CD14-positive monocyte (primary cell): Measurements from ENCODE around the gene MAP2K7. TPM values are rescaled to one million over a fixed set of nuclear protein-coding genes. Genes with fewer than 3 reads are reported as not detected.

Experiments
- DNase-seq, 3 donors: peaks; one replicate each; pipeline ENCODE4 v3.0.0-alpha.2; 2011 to 2022
- H2AFZ ChIP-seq: 2 replicates; pipeline ENCODE4 v1.6.0; 2012; ENCODE audit warnings: mild to moderate bottlenecking, low read depth, low read length, inconsistent platforms; ENCODE audit not compliant: insufficient read depth, poor library complexity, severe bottlenecking
- H3K27ac ChIP-seq, 2 donors: 1 replicate in 1 of 2; 2 replicates in 1 of 2; pipeline ENCODE4 v1.5.1; 2012 to 2013; ENCODE audit warnings: low read length in 2 of 2, control low read depth in 1 of 2, inconsistent platforms in 1 of 2, low read depth in 1 of 2, mild to moderate bottlenecking in 1 of 2
- H3K27me3 ChIP-seq, 2 donors: one replicate each; pipeline versions ENCODE4 v1.6.0 to v1.6.1; 2011 to 2013; ENCODE audit warnings: low read length in 2 of 2; ENCODE audit not compliant: control insufficient read depth in 2 of 2, insufficient read depth in 2 of 2
- H3K36me3 ChIP-seq, 2 donors: replicated peaks in 1 of 2; 1 replicate in 1 of 2; 2 replicates in 1 of 2; pipeline versions ENCODE4 v1.5.1 to v1.6.1; 2012 to 2013; ENCODE audit warnings: low read length in 2 of 2, control low read depth in 1 of 2, inconsistent platforms in 1 of 2, mild to moderate bottlenecking in 1 of 2; ENCODE audit not compliant: insufficient read depth in 2 of 2, control insufficient read depth in 1 of 2
- H3K4me1 ChIP-seq, 2 donors: 1 replicate in 1 of 2; 2 replicates in 1 of 2; pipeline versions ENCODE4 v1.5.1 to v1.6.1; 2012 to 2013; ENCODE audit warnings: low read length in 2 of 2, control low read depth in 1 of 2, inconsistent platforms in 1 of 2, mild to moderate bottlenecking in 1 of 2, moderate library complexity in 1 of 2; ENCODE audit not compliant: insufficient read depth in 2 of 2, control insufficient read depth in 1 of 2
- H3K4me2 ChIP-seq: replicated peaks from 2 replicates; pipeline ENCODE3; 2012; ENCODE audit warnings: low read length, moderate library complexity, mild to moderate bottlenecking; ENCODE audit not compliant: poor library complexity, severe bottlenecking; ENCODE audit errors: extremely low read depth
- H3K4me3 ChIP-seq, 3 experiments: fragments of 200-600 bp in 1 of 3; sonication (generic) in 1 of 3; replicated peaks in 1 of 3; 1 replicate in 2 of 3; 2 replicates in 1 of 3; pipeline ENCODE4 v1.5.1; 2011 to 2013; ENCODE audit warnings: low read length in 3 of 3, mild to moderate bottlenecking in 3 of 3, control low read depth in 2 of 3, low read depth in 2 of 3, inconsistent platforms in 1 of 3, moderate library complexity in 1 of 3
- H3K79me2 ChIP-seq: 2 replicates; pipeline ENCODE4 v1.6.0; 2012; ENCODE audit warnings: mild to moderate bottlenecking, control low read depth, inconsistent platforms, low read length, moderate library complexity; ENCODE audit not compliant: insufficient read depth
- H3K9ac ChIP-seq: 2 replicates; pipeline ENCODE4 v1.6.0; 2017; ENCODE audit warnings: low read length, mild to moderate bottlenecking; ENCODE audit not compliant: insufficient read depth, poor library complexity, severe bottlenecking
- H3K9me3 ChIP-seq, 2 donors: replicated peaks in 1 of 2; 1 replicate in 1 of 2; 2 replicates in 1 of 2; pipeline versions ENCODE4 v1.5.1 to v1.6.1; 2012 to 2013; ENCODE audit warnings: low read length in 2 of 2, control low read depth in 1 of 2; ENCODE audit not compliant: control insufficient read depth in 1 of 2, insufficient read depth in 1 of 2
- H4K20me1 ChIP-seq: 2 replicates; pipeline ENCODE4 v1.6.0; 2012; ENCODE audit warnings: mild to moderate bottlenecking, low read length, control low read depth, moderate library complexity; ENCODE audit not compliant: insufficient read depth
- H3K27ac Mint-ChIP-seq, 7 donors: one replicate each; pipeline ENCODE4 v1.8.0; 2020; ENCODE audit warnings: mild to moderate bottlenecking in 7 of 7, mixed read lengths in 7 of 7, moderate library complexity in 6 of 7, inconsistent platforms in 2 of 7
- H3K27me3 Mint-ChIP-seq, 3 donors: one replicate each; pipeline ENCODE4 v1.8.0; 2021 to 2022; ENCODE audit warnings: low read depth in 3 of 3, mild to moderate bottlenecking in 3 of 3, mixed read lengths in 3 of 3, moderate library complexity in 3 of 3, inconsistent platforms in 1 of 3
- H3K36me3 Mint-ChIP-seq, 2 donors: one replicate each; pipeline ENCODE4 v1.8.0; 2020; ENCODE audit warnings: mixed read lengths in 2 of 2, inconsistent platforms in 1 of 2, mild to moderate bottlenecking in 1 of 2
- H3K4me1 Mint-ChIP-seq: one replicate; pipeline ENCODE4 v1.8.0; 2020; ENCODE audit warnings: mild to moderate bottlenecking, mixed read lengths
- H3K4me3 Mint-ChIP-seq, 2 donors: one replicate each; pipeline ENCODE4 v1.8.0; 2020; ENCODE audit warnings: mild to moderate bottlenecking in 2 of 2, mixed read lengths in 2 of 2, moderate library complexity in 1 of 2
- H3K9me3 Mint-ChIP-seq, 7 donors: one replicate each; pipeline ENCODE4 v1.8.0; 2020 to 2022; ENCODE audit warnings: mixed read lengths in 7 of 7, mild to moderate bottlenecking in 6 of 7, moderate library complexity in 6 of 7, inconsistent platforms in 2 of 7
- CTCF ChIP-seq: fragments of 200-600 bp; IDR thresholded peaks from one replicate; pipeline ENCODE4 v1.8.0; 2022; ENCODE audit warnings: antibody characterized with exemption, mild to moderate bottlenecking
- WGBS: methylation state at CpG from one replicate; pipeline ENCODE4 v1.1.5; 2013; ENCODE audit warnings: missing lambda C conversion rate; ENCODE audit not compliant: insufficient coverage; 5-methylcytosine and 5-hydroxymethylcytosine counted together
- intact Hi-C, 2 donors: fragments of 100-400 bp; cut with micrococcal nuclease; formaldehyde crosslinking; loops; one replicate each; pipeline versions ENCODE4 v1.15.0 to v1.15.1; 2023
- polyA plus RNA-seq, 3 donors: library from polyadenylated mRNA; depleted of rRNA in 1 of 3; unstranded in 2 of 3; stranded (reverse) in 1 of 3; fragments of 300-500 nt in 2 of 3; fragments of >200 nt in 1 of 3; fragmentation: Illumina TruSeq in 2 of 3; gene quantifications; 1 replicate in 2 of 3; 2 replicates in 1 of 3; pipeline ENCODE4 v1.2.3, GENCODE V29; 2012 to 2021

MAP2K7 gene
- polyA plus RNA-seq, 3 donors = 0.92 to 39.5 (median 1.5) TPM

DNA sequence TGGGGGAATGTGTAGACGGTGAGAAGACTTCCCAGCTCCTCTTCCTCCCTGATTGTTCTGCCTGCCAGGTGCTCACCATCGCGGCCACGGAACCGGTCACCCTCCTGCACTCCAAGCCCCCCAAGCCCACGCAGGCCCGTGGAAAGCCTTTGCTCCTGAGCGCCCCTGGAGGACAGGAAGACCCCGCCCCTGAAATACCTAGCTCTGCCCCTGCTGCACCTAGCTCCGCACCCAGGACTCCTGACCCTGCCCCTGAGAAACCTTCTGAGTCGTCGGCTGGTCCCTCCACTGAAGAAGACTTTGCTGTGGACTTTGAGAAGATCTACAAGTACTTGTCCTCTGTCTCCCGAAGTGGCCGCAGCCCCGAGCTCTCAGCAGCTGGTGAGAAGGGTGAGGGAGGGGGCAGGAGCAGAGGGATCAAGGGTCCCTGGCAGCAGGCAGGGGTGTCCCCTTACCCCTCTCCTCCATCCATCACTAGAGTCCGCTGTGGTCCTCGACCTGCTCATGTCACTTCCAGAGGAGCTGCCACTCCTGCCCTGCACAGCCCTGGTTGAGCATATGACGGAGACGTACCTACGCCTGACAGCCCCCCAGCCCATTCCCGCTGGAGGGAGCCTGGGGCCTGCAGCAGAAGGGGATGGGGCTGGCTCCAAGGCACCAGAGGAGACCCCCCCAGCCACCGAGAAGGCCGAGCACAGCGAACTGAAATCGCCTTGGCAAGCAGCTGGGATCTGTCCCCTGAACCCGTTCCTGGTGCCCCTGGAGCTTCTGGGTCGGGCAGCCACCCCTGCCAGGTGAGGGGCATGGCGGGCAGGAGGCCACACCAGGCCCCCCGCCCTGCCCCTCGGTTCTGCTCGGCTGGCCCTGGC, 18.5 kb downstream of the MAP2K7 start:
- Histone ChIP-seq H3K27ac (no peak overlapping the region), H3K9ac (no peak overlapping the region), H3K4me1 (peaks cover 32 to 60% of the 10 kb centered on the region in 2 donors), H3K27me3 (peaks cover 13 to 21% of the 10 kb centered on the region in 2 donors), H3K9me3 (peaks cover 0 to 8% of the 10 kb centered on the region in 2 donors), H3K4me3 (peak overlapping the region in 2 of 3 experiments; percentile 69 to 87), H3K79me2 (no peaks in the 10 kb centered on the region), H3K4me2 (peak overlapping the region; percentile 75), H4K20me1 (peaks cover 7% of the 10 kb centered on the region), H3K36me3 (peaks cover 12 to 15% of the 10 kb centered on the region in 2 donors), H2AFZ (no peak overlapping the region)
- no peak for TF ChIP-seq CTCF
- intact Hi-C loops = loop anchor here (5.0 to 10.0 kb wide), 3 partner anchors 50 to 1893 kb away; partner anchors contain the start of genes FBXL12 (in 1 of the 2) and PRR36 (in 1 of the 2)
- peaks cover 19% of the 10 kb centered on the region in 2 donors for H3K36me3 Mint-ChIP-seq
- peaks cover 0 to 17% (median 9%) of the 10 kb centered on the region in 7 donors for H3K9me3 Mint-ChIP-seq
- peaks cover 43% of the 10 kb centered on the region for H3K4me1 Mint-ChIP-seq
- peak overlapping the region; percentile 31 to 75 for H3K4me3 Mint-ChIP-seq
- H3K27me3 Mint-ChIP-seq = peaks cover 36 to 49% (median 37%) of the 10 kb centered on the region in 3 donors
- DNase-seq = no peak
- 97% methylated on average over 23 of the region's 31 CpGs for WGBS
- H3K27ac Mint-ChIP-seq = peak overlapping the region in 4 of 7 donors; percentile 70 to 98 (median 90)

- Histone ChIP-seq H3K27ac (no peak overlapping the region), H3K4me1 (peaks cover 29 to 54% of the 10 kb centered on the region in 2 donors)
- H3K27ac Mint-ChIP-seq = peak overlapping the region in 1 of 7 donors; percentile 46
Observed at GRCh38 chr19:7922836-7923195, 19.1 kb downstream of the MAP2K7 start.

More at GRCh38 chr19:7922836-7923195, 19.1 kb downstream of the MAP2K7 start:
- Histone ChIP-seq H3K27me3 (peaks cover 10 to 18% of the 10 kb centered on the region in 2 donors), H3K4me3 (no peak overlapping the region), H4K20me1 (peaks cover 7% of the 10 kb centered on the region), H3K79me2 (no peaks in the 10 kb centered on the region), H2AFZ (no peak overlapping the region), H3K36me3 (peaks cover 12 to 15% of the 10 kb centered on the region in 2 donors), H3K9ac (no peak overlapping the region), H3K4me2 (no peak overlapping the region), H3K9me3 (peaks cover 0 to 8% of the 10 kb centered on the region in 2 donors)
- Mint-ChIP-seq H3K4me3 (no peak overlapping the region), H3K27me3 (peaks cover 33 to 43% (median 35%) of the 10 kb centered on the region in 3 donors), H3K36me3 (peaks cover 19% of the 10 kb centered on the region in 2 donors), H3K9me3 (peaks cover 0 to 14% (median 9%) of the 10 kb centered on the region in 7 donors), H3K4me1 (peaks cover 40% of the 10 kb centered on the region)
- 95% methylated on average over 5 of the region's 8 CpGs for WGBS
- TF ChIP-seq CTCF = no peak
- intact Hi-C loops = loop anchor here (5.0 to 10.0 kb wide), 3 partner anchors 51 to 1892 kb away; partner anchors contain the start of genes FBXL12 (in 1 of the 2) and PRR36 (in 1 of the 2)
- no peak for DNase-seq
